D721Med (cell line): Measurements from ENCODE around the gene AFAP1.

Source experiments
- DNase-seq: peaks from one replicate; pipeline ENCODE4 v3.0.0; 2011; ENCODE audit warnings: low spot score; ENCODE audit not compliant: insufficient read length
- FAIRE-seq: peaks from 2 replicates; lab custom pipeline; 2011; peaks lifted over from hg19 to GRCh38; lab: Jason Lieb, UNC
- TF ChIP-seq, protein P1 (sequence below): IDR thresholded peaks from 2 replicates; pipeline ENCODE4 v1.5.1; 2012; ENCODE audit warnings: mild to moderate bottlenecking, control low read depth; ENCODE audit not compliant: insufficient read depth; ENCODE audit errors: missing control alignments

The AFAP1 gene

GRCh38 chr4:7912826-7913225, 26.8 kb downstream of the AFAP1 start:
- FAIRE-seq = no peak

DNA sequence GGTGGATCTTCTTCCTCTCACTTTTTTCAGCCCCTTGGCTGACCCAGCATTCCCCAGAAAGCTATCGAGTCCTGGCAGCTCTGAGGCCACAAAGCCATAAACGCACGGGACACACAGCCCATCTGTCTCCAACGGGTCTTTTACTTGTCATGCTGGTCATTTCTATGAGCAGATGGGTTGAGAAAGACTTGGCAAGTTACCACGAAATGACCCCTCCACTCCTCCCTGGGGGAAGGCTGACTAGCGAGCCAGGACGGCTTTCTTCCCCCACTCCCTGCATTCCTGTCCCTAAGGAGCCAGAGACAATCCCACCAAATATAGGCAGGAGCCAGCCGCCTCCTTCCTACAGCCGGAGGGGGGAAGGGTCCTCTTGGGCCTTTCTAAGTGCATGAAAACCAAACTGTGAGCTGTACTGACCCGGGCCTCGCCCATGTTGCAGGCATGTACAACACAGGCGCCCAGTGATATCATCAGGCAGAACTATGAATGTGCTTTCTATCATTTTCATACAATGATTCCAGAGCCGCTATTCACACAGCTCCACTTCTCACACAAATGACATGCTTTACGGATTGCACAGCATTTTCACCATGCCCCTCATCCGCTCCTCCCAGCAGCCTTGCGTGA, 28.6 kb downstream of the AFAP1 start:
- TF ChIP-seq, protein P1, sequence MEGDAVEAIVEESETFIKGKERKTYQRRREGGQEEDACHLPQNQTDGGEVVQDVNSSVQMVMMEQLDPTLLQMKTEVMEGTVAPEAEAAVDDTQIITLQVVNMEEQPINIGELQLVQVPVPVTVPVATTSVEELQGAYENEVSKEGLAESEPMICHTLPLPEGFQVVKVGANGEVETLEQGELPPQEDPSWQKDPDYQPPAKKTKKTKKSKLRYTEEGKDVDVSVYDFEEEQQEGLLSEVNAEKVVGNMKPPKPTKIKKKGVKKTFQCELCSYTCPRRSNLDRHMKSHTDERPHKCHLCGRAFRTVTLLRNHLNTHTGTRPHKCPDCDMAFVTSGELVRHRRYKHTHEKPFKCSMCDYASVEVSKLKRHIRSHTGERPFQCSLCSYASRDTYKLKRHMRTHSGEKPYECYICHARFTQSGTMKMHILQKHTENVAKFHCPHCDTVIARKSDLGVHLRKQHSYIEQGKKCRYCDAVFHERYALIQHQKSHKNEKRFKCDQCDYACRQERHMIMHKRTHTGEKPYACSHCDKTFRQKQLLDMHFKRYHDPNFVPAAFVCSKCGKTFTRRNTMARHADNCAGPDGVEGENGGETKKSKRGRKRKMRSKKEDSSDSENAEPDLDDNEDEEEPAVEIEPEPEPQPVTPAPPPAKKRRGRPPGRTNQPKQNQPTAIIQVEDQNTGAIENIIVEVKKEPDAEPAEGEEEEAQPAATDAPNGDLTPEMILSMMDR = no peak
- DNase-seq (no peak), FAIRE-seq (no peak)

More at GRCh38 chr4:7912826-7913225, 26.8 kb downstream of the AFAP1 start:
- no peak for DNase-seq
- TF ChIP-seq, protein P1 = no peak

GRCh38 chr4:7910263-7910896, 29.3 kb downstream of the AFAP1 start:
- FAIRE-seq (no peak), DNase-seq (no peak)
- TF ChIP-seq, protein P1 = no peak

GRCh38 chr4:7909463-7910262, 30.0 kb downstream of the AFAP1 start:
- TF ChIP-seq, protein P1 = no peak
- DNase-seq = no peak
- FAIRE-seq = no peak

DNA sequence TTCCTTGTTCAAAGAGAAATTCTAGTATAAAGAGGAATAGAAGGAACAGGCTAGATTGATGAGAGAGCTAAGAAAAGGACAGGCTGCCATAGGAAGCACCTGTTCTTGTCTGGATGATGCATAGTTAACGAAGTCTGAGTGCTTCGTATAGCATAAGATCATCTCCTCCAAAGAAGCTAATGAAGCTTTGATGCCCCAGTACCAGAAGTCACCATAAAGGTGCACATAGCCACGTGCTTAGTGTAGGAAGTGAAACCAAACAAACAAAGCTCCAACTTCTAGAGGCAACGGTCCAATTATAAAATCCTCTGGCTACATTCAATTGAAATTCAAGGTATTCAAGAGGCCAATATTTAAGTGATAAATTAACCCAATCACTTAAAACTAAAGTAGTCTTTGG, 31.0 kb downstream of the AFAP1 start:
- DNase-seq (no peak), FAIRE-seq (no peak)
- TF ChIP-seq, protein P1 = no peak

DNA sequence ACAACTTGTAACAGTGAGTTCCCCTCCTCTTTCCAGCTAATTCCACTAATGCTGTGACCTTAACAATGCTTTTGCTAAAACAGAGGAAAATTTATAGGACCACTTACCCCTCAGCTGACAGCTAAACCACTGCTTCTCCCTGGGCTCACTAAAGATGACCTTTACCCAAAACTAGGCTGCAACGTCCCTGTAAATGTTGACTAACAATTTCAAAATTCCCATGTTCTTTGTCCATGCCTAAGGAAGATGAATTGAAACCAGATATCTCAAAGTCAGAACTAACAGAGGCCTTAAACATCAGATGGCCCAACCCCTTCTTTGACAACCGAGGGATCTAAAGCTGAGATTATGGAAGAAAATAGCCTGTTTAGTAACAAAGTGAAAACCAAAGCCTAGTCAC, 32.5 kb downstream of the AFAP1 start:
- DNase-seq = no peak
- FAIRE-seq = no peak

More for the DNA sequence above, 32.5 kb downstream of the AFAP1 start:
- TF ChIP-seq, protein P1 = no peak
